HG02852 (cell line): ENCODE results near the gene SP7.
"Not testable (repeated sequence)": the region's sequence is repeated elsewhere in the genome, so short reads cannot be mapped to it uniquely, and the experiment has no call there.

ENCODE experiments used
- ATAC-seq: cut with Tn5 transposase; IDR thresholded peaks from one replicate; pipeline ENCODE4 v1.9.1; 2021; ENCODE audit warnings: mild to moderate bottlenecking, moderate library complexity; ENCODE audit not compliant: unreplicated experiment

Gene SP7

GRCh38 chr12:53324113-53324778, 11.9 kb downstream of the SP7 start:
- peak; percentile 36 for ATAC-seq

- ATAC-seq: no peak
These were observed 15.6 kb downstream of the SP7 start for GRCh38 chr12:53320352-53321195.

- ATAC-seq: no peak
These were observed 22.2 kb downstream of the SP7 start for GRCh38 chr12:53313996-53314395.

GRCh38 chr12:53308276-53308675, 27.9 kb downstream of the SP7 start:
- no peak for ATAC-seq

- ATAC-seq: no peak
These were observed 29.3 kb downstream of the SP7 start for GRCh38 chr12:53306826-53307225.

- ATAC-seq: no peak
These were observed 33.3 kb downstream of the SP7 start for GRCh38 chr12:53302903-53303302.

- no peak for ATAC-seq
These were observed 36.0 kb downstream of the SP7 start for GRCh38 chr12:53300187-53300586.

GRCh38 chr12:53299454-53300180, 36.5 kb downstream of the SP7 start, which contains the start of gene MYG1:
TSS of gene MYG1 (plus strand) at chr12:53299695. CDS start at chr12:53299738, 43 bp downstream.
- peak; percentile 72 for ATAC-seq

GRCh38 chr12:53299101-53299453, 37.1 kb downstream of the SP7 start:
- ATAC-seq: no peak

GRCh38 chr12:53298164-53298563, 38.0 kb downstream of the SP7 start:
- ATAC-seq: no peak

GRCh38 chr12:53297106-53297505, 39.0 kb downstream of the SP7 start:
- not testable (repeated sequence) for ATAC-seq

- no peak for ATAC-seq
These were observed 40.3 kb downstream of the SP7 start for GRCh38 chr12:53295891-53296219.

GRCh38 chr12:53295070-53295890, 40.9 kb downstream of the SP7 start, which contains the start of gene PFDN5:
TSS of gene PFDN5 (plus strand) at chr12:53295542. CDS start at chr12:53295568, 26 bp downstream.
- peak; percentile 83 for ATAC-seq

GRCh38 chr12:53292426-53292825, 43.7 kb downstream of the SP7 start:
- ATAC-seq: no peak

GRCh38 chr12:53290661-53291060, 45.5 kb downstream of the SP7 start:
- no peak for ATAC-seq

- no peak for ATAC-seq
These were observed 46.3 kb downstream of the SP7 start for GRCh38 chr12:53289891-53290290.

GRCh38 chr12:53288322-53288721, 47.8 kb downstream of the SP7 start:
- no peak for ATAC-seq

- no peak for ATAC-seq
These were observed 48.4 kb downstream of the SP7 start for GRCh38 chr12:53287741-53288216.

- no peak for ATAC-seq
These were observed 49.7 kb downstream of the SP7 start for GRCh38 chr12:53286448-53286847.

- no peak for ATAC-seq
These were observed 56.2 kb downstream of the SP7 start for GRCh38 chr12:53279888-53280498.
